CD4-positive, alpha-beta T cell treated with Interleukin-4 for 4 hours (primary cell): Measurements from ENCODE around the gene ABCA3.

ENCODE experiments used
- DNase-seq: peaks from one replicate; pipeline ENCODE4 v3.0.0-alpha.2; 2020

ABCA3 gene

GRCh38 chr16:2233046-2233775 lies 107.3 kb downstream of the ABCA3 start:
- DNase-seq = no peak

GRCh38 chr16:2232094-2232990 lies 108.2 kb downstream of the ABCA3 start:
- DNase-seq = no peak

GRCh38 chr16:2231016-2231931 lies 109.3 kb downstream of the ABCA3 start:
- no peak for DNase-seq

- no peak for DNase-seq
Measured at GRCh38 chr16:2230376-2230775, 110.2 kb downstream of the ABCA3 start.

- no peak for DNase-seq
Measured at GRCh38 chr16:2229632-2230250, 110.8 kb downstream of the ABCA3 start.

- no peak for DNase-seq
Measured at GRCh38 chr16:2229091-2229490, 111.4 kb downstream of the ABCA3 start.

GRCh38 chr16:2228161-2228824 lies 112.2 kb downstream of the ABCA3 start:
- DNase-seq = no peak

GRCh38 chr16:2226918-2227317 lies 113.6 kb downstream of the ABCA3 start:
- no peak for DNase-seq

GRCh38 chr16:2226245-2226793 lies 114.2 kb downstream of the ABCA3 start:
- no peak for DNase-seq
